Measurements from ENCODE around the gene SEMA4B. TPM values are rescaled to one million over a fixed set of nuclear protein-coding genes. Genes with fewer than 3 reads are reported as not detected.
A peak's percentile ranks its signal among the peaks of the same experiment; 100 is the strongest.

The SEMA4B gene
- total and polyA plus RNA-seq, 9 of the 15 experiments (the other 6 are each of a cell fraction or from before 2014, with no cell fraction given) = 1.3 to 33.6 (median 11.0) TPM

GRCh38 chr15:90188914-90189748 lies 12.0 kb upstream of the SEMA4B start (continued):
- TF ChIP-seq, protein P1, sequence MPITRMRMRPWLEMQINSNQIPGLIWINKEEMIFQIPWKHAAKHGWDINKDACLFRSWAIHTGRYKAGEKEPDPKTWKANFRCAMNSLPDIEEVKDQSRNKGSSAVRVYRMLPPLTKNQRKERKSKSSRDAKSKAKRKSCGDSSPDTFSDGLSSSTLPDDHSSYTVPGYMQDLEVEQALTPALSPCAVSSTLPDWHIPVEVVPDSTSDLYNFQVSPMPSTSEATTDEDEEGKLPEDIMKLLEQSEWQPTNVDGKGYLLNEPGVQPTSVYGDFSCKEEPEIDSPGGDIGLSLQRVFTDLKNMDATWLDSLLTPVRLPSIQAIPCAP (CRISPR knock-in tag; IDR thresholded peaks at IDR 0.05; ENCODE audit: borderline replicate concordance) = no peak
- TF ChIP-seq ESRRB (CRISPR knock-in tag; IDR thresholded peaks at IDR 0.05; ENCODE audit: borderline replicate concordance) (no peak), ATF4 (CRISPR knock-in tag; IDR thresholded peaks at IDR 0.05) (no peak), YY1 (IDR thresholded peaks at IDR 0.05; ENCODE audit: borderline replicate concordance in 1 of 3, control insufficient read depth in 1 of 3, extremely low read depth in 1 of 3, insufficient read depth in 3 of 3, insufficient read length in 1 of 3, insufficient replicate concordance in 2 of 3, low read depth in 1 of 3, low read length in 2 of 3) (no peak), BDP1 (IDR thresholded peaks at IDR 0.05; ENCODE audit: insufficient read depth, insufficient read length) (no peak), SIRT6 (IDR thresholded peaks at IDR 0.05; ENCODE audit: low read depth, low read length) (no peak), CBX8 (IDR thresholded peaks at IDR 0.05; ENCODE audit: borderline replicate concordance, extremely low read depth, low read depth, low read length, poor library complexity, severe bottlenecking) (no peak), NFRKB (IDR thresholded peaks at IDR 0.05; ENCODE audit: low read depth) (no peak), ELF2 (CRISPR knock-in tag; IDR thresholded peaks at IDR 0.05) (no peak), ZNF12 (CRISPR knock-in tag; IDR thresholded peaks at IDR 0.05) (no peak), RBM15 (IDR thresholded peaks at IDR 0.05; ENCODE audit: insufficient read depth, low read length) (no peak), NFE2L1 (tag; IDR thresholded peaks at IDR 0.05; ENCODE audit: borderline replicate concordance, low read depth) (no peak), MECOM (CRISPR knock-in tag; IDR thresholded peaks at IDR 0.05) (no peak), RFX5 (IDR thresholded peaks at IDR 0.05; ENCODE audit: low read depth, low read length) (no peak), ETV5 (CRISPR knock-in tag; IDR thresholded peaks at IDR 0.05; ENCODE audit: low read depth) (no peak), ETS1 (conservative IDR thresholded peaks at IDR 0.05; ENCODE audit: control insufficient read depth, low read depth, low read length) (no peak), HMG20A (CRISPR knock-in tag; conservative IDR thresholded peaks at IDR 0.05) (no peak), HDAC2 (IDR thresholded peaks at IDR 0.05) (0 out of 2 replicates have a peak, but pooled peaks have one; percentile 21), ZNF584 (CRISPR knock-in tag; IDR thresholded peaks at IDR 0.05; ENCODE audit: low read depth) (no peak), JUNB (CRISPR knock-in tag; conservative IDR thresholded peaks at IDR 0.05) (no peak), KLF13 (tag; IDR thresholded peaks at IDR 0.05; ENCODE audit: borderline replicate concordance, low read depth) (no peak), ZKSCAN1 (IDR thresholded peaks at IDR 0.05; ENCODE audit: low read depth, low read length) (no peak)
- TF ChIP-seq, protein P2, sequence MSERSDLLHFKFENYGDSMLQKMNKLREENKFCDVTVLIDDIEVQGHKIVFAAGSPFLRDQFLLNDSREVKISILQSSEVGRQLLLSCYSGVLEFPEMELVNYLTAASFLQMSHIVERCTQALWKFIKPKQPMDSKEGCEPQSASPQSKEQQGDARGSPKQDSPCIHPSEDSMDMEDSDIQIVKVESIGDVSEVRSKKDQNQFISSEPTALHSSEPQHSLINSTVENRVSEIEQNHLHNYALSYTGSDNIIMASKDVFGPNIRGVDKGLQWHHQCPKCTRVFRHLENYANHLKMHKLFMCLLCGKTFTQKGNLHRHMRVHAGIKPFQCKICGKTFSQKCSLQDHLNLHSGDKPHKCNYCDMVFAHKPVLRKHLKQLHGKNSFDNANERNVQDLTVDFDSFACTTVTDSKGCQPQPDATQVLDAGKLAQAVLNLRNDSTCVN (CRISPR knock-in tag; IDR thresholded peaks at IDR 0.05) = peak; percentile 93
